HG03457 (cell line): Measurements from ENCODE around the gene UMOD.
"Not testable (repeated sequence)": the region's sequence is repeated elsewhere in the genome, so short reads cannot be mapped to it uniquely, and the experiment has no call there.

ENCODE experiments used
- ATAC-seq: cut with Tn5 transposase; IDR thresholded peaks from one replicate; pipeline ENCODE4 v1.9.1; 2021; ENCODE audit warnings: moderate number of reproducible peaks; ENCODE audit not compliant: unreplicated experiment

UMOD gene

GRCh38 chr16:20323591-20324117, 28.9 kb downstream of the UMOD start:
- ATAC-seq = no peak

GRCh38 chr16:20322696-20323095, 29.8 kb downstream of the UMOD start:
- no peak for ATAC-seq

GRCh38 chr16:20321671-20322070, 30.8 kb downstream of the UMOD start:
- no peak for ATAC-seq

GRCh38 chr16:20321051-20321450, 31.5 kb downstream of the UMOD start:
- not testable (repeated sequence) for ATAC-seq

GRCh38 chr16:20320592-20320991, 31.9 kb downstream of the UMOD start:
- no peak for ATAC-seq

GRCh38 chr16:20320178-20320577, 32.3 kb downstream of the UMOD start:
- ATAC-seq = no peak

GRCh38 chr16:20319406-20319805, 33.1 kb downstream of the UMOD start:
- ATAC-seq = no peak

- no peak for ATAC-seq
Measured at GRCh38 chr16:20318437-20318836, 34.1 kb downstream of the UMOD start.

- ATAC-seq = no peak
Measured at GRCh38 chr16:20318006-20318405, 34.5 kb downstream of the UMOD start.

- ATAC-seq = no peak
Measured at GRCh38 chr16:20317117-20317516, 35.4 kb downstream of the UMOD start.

GRCh38 chr16:20316715-20317114, 35.8 kb downstream of the UMOD start:
- ATAC-seq = no peak

GRCh38 chr16:20315764-20316163, 36.8 kb downstream of the UMOD start:
- ATAC-seq = no peak

- no peak for ATAC-seq
Measured at GRCh38 chr16:20314575-20314974, 37.9 kb downstream of the UMOD start.

GRCh38 chr16:20313741-20314140, 38.8 kb downstream of the UMOD start:
- no peak for ATAC-seq

GRCh38 chr16:20312536-20313095, 39.9 kb downstream of the UMOD start:
- ATAC-seq = not testable (repeated sequence)

- no peak for ATAC-seq
Measured at GRCh38 chr16:20311548-20311947, 41.0 kb downstream of the UMOD start.

GRCh38 chr16:20310421-20311395, 41.8 kb downstream of the UMOD start:
- ATAC-seq = no peak

- ATAC-seq = no peak
Measured at GRCh38 chr16:20309786-20310185, 42.7 kb downstream of the UMOD start.

- ATAC-seq = no peak
Measured at GRCh38 chr16:20308801-20309590, 43.5 kb downstream of the UMOD start.

GRCh38 chr16:20308266-20308665, 44.2 kb downstream of the UMOD start:
- ATAC-seq = no peak

- ATAC-seq = no peak
Measured at GRCh38 chr16:20307791-20308190, 44.7 kb downstream of the UMOD start.
